Activated CD4-positive, alpha-beta T cell treated with anti-CD3 and anti-CD28 coated beads for 24 hours (primary cell): ENCODE measurements around the gene PNPO.
"Not testable (repeated sequence)": the region's sequence is repeated elsewhere in the genome, so short reads cannot be mapped to it uniquely, and the experiment has no call there.

Experiments
- DNase-seq, 2 donors: peaks; one replicate each; pipeline ENCODE4 v3.0.0-alpha.2; 2020; ENCODE audit warnings: low read depth in 2 of 2

Gene PNPO

GRCh38 chr17:47918006-47918405, 23.4 kb upstream of the PNPO start:
- DNase-seq: no peak

GRCh38 chr17:47918991-47919390, 22.4 kb upstream of the PNPO start:
- no peak for DNase-seq

- not testable (repeated sequence) for DNase-seq
Measured at GRCh38 chr17:47919889-47920288, 21.5 kb upstream of the PNPO start.

- no peak for DNase-seq
Measured at GRCh38 chr17:47924785-47925677, 16.3 kb upstream of the PNPO start.

GRCh38 chr17:47925678-47925988, 15.7 kb upstream of the PNPO start:
- no peak for DNase-seq

- no peak for DNase-seq
Measured at GRCh38 chr17:47927821-47928400, 13.5 kb upstream of the PNPO start.

- no peak for DNase-seq
Measured at GRCh38 chr17:47928415-47928814, 13.0 kb upstream of the PNPO start.

GRCh38 chr17:47929218-47930000, 12.0 kb upstream of the PNPO start:
- DNase-seq: no peak

GRCh38 chr17:47931848-47932247, 9.5 kb upstream of the PNPO start:
- no peak for DNase-seq

- no peak for DNase-seq
Measured at GRCh38 chr17:47934856-47935255, 6.5 kb upstream of the PNPO start.

GRCh38 chr17:47935468-47935867, 5.9 kb upstream of the PNPO start:
- DNase-seq: not testable (repeated sequence)

GRCh38 chr17:47935961-47936360, 5.4 kb upstream of the PNPO start:
- no peak for DNase-seq

GRCh38 chr17:47937941-47938340, 3.4 kb upstream of the PNPO start:
- DNase-seq: no peak

- peak in 1 of 2 donors; percentile 3 for DNase-seq
Measured at GRCh38 chr17:47942096-47942510, 732 bp downstream of the PNPO start.

- no peak for DNase-seq
Measured at GRCh38 chr17:47942568-47942967, 1.2 kb downstream of the PNPO start.

- no peak for DNase-seq
Measured at GRCh38 chr17:47945080-47945479, 3.7 kb downstream of the PNPO start.

GRCh38 chr17:47945529-47946508, 4.4 kb downstream of the PNPO start:
- no peak for DNase-seq

GRCh38 chr17:47946516-47946915, 5.1 kb downstream of the PNPO start:
- no peak for DNase-seq

- DNase-seq: peak; percentile 68 to 79
Measured at GRCh38 chr17:47946929-47947397, 5.6 kb downstream of the PNPO start.

- no peak for DNase-seq
Measured at GRCh38 chr17:47948706-47949196, 7.4 kb downstream of the PNPO start.

- peak; percentile 74 to 83 for DNase-seq
Measured at GRCh38 chr17:47949197-47949759, 7.9 kb downstream of the PNPO start.
